ENCODE measurements around the gene PLPPR3.

The PLPPR3 gene

DNA sequence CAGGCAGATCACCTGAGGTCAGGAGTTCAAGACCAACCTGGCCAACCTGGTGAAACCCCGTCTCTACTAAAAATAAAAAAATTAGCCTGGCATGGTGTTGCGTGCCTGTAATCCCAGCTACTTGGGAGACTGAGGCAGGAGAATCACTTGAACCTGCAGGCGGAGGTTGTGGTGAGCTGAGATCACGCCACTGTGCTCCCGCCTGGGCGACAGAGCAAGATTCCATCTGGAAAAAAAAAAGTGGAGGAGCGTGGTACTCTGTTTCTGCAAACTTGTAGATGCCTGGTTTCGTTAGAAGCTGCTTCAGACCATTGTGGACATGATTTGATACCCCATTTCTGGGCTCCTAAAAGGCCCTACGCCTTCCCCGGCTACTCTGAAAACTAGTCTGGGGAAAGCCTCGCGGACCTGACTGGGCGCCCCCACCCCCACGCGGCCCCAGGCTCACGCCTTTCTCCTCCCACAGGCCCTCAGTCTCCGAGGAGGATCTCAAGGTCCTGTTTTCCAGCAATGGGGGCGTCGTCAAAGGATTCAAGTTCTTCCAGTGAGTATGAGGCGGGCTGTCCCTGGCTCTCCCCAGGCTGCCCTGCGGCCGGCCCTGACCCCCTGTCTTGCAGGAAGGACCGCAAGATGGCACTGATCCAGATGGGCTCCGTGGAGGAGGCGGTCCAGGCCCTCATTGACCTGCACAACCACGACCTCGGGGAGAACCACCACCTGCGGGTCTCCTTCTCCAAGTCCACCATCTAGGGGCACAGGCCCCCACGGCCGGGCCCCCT, 11.5 kb downstream of the PLPPR3 start:
- no peak for DNase-seq (ENCODE audit: low spot score)

DNA sequence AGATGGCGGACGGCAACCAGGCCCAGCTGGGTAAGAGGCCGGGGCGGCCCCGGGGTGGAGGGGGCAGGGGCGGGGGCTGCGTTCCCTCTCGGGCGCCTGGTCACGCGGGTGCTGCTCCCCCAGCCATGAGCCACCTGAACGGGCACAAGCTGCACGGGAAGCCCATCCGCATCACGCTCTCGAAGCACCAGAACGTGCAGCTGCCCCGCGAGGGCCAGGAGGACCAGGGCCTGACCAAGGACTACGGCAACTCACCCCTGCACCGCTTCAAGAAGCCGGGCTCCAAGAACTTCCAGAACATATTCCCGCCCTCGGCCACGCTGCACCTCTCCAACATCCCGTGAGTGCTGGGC, 13.4 kb downstream of the PLPPR3 start:
- no peak for DNase-seq (ENCODE audit: low spot score)

DNA sequence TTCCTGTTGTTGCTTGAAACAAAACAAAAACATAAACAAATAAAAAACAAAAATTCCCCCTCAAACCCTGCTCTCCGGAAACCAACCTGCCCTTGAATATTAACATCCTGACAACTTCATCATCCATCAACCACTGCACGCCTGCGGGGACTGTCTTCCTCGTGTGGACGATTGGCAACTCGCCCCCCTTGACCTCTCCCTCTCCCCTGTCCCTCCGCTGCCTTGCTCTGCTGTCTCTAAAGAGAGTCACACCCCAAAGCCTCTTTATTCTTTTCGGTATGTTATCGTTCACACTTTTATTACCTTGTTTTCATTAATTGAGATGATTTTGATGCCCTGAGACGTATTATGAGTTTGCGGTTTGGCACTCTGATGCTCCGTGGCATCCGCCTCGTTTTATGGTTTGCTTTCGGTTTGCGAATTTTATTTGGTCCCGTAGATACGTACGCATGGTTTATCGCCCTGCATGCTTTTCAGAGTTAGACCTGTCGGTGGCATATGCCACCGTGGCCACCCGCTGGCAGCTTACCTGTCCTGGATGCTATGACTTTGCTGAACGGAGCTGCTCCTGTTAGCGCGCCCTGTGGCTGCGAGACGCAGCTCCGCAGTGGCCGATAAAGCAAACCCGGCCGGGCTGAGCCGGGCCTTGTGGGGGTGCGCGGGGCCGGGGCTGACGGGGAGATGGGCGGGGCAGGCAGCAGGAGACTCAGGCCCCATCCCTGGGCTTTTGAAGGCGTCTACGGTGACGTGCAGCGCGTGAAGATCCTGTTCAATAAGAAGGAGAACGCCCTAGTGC, 13.9 kb downstream of the PLPPR3 start:
- no peak for DNase-seq (ENCODE audit: low spot score)

DNA sequence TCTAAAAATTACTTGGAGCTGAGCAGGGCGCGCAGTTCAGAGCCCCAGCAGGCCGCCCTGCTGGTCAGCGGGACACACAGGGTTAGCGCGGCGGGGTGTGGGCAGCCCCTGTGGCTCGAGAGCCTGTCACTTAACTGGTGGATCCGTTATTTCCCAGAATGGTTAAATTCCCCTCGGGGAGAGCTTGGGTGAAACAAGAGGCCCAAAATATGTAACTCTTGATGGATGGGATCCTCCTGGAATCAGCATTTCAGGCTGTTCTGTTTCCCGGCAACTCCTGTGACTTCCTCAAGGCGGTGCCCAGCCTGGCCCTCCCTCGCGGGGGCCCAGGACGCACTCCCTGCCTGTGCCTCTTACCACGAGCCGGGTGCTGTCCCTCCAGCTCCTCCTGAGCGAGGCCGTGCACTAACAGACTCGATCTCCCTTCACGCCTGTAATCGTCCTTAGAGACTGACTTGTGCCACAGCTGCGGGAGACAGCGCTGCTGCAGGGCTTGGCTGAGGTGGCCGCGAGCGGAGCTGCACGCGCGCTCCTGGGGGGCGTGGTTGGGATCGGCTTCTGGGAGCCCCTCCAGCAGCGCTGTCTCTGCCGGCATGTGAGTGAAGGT, 14.8 kb downstream of the PLPPR3 start:
- no peak for DNase-seq (ENCODE audit: low spot score)

DNA sequence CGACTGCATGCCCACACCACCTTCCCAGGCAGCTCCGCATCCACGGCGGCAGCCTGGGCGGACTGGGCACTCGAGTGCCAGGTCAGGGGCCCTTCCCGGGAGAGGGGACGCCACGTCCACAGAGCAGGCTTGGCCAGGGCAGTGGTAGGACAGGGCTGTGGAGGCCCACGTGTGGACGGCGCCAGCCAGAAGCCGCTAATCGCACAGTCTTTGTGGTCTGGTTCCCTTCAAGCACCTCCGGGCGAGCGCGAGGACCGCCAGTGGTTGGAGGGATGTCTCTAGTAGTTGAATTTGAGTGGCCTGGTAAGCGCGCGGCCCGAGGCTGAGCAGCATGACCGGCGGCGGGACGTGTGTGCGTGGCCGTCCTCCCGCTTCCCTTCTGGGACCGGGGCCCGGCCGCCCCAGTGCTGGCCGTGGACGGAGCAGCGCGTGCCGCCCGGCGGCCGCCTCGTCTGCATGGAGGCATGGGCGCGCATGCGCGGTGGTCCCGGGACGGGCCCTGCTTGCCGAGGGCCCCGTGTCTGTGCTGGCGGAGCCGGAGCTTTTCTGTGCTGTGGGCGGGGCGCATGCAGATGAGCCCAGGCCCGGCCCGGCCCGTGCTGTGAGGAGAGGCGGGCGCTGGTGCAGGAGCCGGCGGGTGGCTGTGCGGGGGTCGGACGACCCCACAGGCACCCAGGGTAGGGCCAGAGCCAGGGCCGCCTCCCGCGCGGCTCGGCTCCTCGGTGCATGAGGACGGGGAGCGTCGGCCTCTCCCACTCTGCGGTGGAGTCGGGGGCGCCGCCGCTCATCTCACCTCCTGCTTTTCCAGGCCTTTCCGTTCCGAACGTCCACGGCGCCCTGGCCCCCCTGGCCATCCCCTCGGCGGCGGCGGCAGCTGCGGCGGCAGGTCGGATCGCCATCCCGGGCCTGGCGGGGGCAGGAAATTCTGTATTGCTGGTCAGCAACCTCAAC, 15.9 kb downstream of the PLPPR3 start:
- DNase-seq (ENCODE audit: low spot score) = no peak

DNA sequence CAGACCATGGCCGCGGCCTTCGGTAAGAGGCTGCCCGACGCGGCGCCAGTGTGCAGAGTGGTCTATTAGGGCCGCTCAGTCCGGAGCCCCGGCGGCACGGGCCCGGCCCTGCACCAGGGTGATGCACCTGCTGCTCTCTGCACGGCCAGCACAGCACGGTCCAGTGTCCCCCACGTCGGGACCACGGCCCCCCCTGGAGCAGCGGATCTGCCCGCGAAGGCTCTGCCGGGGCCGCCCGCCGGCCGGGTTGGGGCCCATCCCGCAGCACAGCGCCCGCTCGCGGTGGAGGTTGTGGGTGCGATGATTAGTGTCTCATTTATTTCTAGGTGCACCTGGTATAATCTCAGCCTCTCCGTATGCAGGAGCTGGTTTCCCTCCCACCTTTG, 16.6 kb downstream of the PLPPR3 start:
- DNase-seq (ENCODE audit: low spot score) = no peak

DNA sequence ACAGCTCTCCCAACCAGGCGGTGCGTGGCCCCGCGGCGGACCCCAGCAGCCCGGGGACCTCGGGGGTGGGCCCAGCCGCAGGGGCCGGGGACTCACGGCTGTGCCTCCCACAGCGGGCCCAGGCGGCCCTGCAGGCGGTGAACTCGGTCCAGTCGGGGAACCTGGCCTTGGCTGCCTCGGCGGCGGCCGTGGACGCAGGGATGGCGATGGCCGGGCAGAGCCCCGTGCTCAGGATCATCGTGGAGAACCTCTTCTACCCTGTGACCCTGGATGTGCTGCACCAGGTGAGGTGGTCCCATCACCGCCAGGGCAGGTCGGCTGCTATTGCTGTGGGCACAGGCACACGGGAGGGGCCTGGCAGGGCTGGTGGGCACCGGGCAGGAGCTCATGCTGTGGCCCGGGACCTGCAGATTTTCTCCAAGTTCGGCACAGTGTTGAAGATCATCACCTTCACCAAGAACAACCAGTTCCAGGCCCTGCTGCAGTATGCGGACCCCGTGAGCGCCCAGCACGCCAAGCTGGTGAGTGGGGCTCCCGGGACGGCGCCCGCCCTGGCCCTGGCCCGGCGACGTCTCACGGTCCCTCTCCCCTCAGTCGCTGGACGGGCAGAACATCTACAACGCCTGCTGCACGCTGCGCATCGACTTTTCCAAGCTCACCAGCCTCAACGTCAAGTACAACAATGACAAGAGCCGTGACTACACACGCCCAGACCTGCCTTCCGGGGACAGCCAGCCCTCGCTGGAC, 17.2 kb downstream of the PLPPR3 start:
- DNase-seq (ENCODE audit: low spot score) = no peak

DNA sequence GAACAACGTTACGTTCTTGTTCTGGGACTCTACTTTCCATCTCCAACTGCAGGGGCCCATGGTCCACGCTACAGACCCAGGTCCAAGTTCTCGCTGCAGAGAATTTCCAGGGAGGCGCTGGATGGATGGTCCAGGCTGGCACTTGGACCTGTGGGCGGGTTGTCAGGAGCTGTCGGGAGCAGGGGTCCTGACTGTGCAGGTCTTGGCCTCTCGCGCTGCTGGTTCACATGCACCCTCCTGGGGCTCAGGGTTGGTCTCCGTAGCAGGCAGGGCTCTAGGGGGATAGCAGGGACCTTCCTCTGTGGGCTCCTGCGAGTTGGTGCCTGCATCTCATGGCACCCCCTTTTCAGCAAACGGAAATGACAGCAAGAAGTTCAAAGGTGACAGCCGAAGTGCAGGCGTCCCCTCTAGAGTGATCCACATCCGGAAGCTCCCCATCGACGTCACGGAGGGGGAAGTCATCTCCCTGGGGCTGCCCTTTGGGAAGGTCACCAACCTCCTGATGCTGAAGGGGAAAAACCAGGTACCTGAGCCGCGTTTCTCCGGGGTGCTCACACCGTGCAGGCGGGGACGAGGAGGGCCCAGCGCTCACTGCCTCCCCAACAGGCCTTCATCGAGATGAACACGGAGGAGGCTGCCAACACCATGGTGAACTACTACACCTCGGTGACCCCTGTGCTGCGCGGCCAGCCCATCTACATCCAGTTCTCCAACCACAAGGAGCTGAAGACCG, 17.9 kb downstream of the PLPPR3 start:
- no peak for DNase-seq (ENCODE audit: low spot score)

DNA sequence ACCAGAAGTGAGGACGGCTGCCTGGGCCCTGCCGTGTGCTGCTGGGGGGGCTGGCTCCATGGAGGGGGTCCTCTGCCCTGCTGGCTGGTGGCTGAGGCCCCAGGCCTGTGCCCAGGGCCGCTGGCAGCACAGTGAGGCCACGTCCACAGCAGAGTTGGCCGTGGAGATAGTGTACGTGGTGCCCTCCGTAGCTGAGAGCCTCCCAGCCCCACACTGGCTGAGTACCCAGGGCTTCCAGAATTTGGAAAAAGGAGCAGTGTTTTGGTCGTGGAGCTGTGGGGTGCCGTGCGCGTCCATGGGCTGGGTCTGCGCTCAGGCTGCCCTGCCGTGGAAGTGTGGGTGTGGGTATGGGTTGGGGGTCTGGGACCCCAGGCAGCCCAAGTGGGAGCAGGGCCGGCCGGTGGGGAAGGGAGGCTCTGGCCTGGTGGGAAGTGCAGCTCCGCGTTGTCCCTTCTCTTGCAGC, 18.6 kb downstream of the PLPPR3 start:
- DNase-seq (ENCODE audit: low spot score) = no peak

DNA sequence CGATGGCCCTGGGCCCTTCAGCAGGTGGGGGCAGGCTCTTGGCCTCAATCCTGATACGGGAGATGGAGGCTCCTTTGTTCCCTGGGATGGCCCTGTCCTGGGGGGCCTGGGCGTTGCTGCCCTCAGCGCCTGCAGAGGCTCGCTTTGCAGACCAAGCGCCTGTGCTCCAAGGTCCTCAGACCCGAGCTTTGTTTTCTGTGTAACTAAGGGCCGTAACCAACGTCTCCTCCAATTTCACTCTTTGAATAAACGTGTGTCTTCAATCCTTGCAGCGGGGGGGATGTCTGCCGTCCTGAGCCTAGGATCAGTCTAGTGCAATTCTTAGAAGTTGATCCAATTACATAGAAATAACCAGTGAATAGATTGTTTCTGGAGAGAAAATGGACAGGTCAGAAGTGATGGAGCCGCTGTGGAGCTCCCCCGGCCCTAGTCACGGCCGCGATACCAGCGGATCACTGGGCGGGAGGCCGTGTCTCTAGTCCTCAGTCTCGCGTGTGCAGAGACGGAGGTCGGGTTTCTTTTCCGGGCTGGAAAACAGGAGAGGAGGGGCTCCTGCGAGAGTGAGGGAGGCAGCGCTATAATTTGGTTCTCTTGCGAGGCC, 19.2 kb downstream of the PLPPR3 start:
- DNase-seq (ENCODE audit: low spot score) = no peak

DNA sequence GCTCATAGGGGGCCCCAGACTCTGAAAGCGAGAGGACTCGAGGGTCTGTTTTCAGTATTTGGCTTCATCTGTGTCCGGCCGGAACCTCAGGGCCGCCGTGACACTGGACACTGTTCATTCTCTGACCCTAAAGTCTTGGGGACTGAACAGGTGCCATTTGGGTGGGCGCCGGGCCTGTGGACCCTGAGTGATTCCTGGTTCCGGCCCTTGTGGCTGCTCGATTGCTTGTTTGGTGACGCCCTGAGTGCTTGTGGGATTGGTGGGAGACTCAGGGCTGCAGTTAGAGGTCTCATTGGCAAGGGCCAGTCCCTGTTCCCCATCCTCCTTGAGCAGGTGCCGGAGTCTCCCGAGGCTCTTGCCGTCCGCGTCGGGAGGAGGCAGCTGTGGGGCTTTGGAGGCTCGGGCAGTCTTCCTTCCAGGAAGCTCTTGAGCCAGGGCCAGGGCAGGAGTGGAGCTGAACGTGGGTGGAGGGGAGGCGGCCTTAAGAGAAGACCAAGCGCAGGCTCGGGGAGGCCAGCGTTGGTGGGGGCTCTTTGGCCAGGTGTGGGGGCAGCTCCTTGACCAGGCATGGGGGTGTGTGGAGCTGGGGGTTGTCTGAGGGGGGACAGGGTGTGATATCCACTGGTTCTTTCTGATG, 19.8 kb downstream of the PLPPR3 start:
- DNase-seq (ENCODE audit: low spot score) = no peak

DNA sequence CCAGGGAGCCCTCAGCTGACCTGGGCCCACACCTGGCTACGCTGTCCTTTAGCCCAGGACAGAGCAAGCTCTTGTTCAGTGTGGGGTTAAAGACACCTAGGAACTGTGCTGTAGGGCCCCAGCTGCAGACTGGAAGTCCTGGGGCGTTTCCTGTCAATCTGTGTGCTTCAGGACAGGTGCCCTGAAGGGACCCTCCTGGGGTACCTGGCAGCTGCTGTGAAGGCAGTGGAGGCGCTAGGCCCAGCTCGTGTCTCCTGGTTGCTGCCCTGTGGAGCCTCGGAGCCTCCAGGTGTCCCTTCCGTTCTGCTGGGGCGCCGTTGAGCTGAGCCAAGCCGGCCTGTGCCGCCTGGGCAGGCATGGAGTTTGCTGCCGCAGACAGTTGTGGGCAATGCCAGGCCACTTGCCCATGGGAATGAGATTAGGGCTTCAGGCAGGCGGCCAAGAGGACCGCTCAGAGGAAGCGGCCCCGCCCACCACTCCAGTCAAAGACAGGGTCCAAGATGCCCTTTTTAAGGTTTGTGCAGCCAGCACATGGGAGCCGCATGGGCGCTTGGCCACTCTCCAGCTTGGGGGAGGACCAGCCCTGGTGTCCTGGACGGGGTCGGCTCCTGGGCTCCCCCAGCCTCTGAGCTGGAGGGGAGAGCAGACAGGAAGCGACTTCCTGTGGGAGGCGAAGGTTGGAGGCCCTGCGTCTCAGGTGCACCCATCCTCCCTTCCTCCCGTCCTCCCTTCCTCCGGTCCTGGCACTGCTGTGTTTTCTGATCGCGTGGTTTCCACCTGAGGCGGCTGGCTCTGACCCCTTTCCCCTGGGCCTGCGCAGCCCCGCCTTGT, 20.5 kb downstream of the PLPPR3 start:
- DNase-seq (ENCODE audit: low spot score) = no peak

DNA sequence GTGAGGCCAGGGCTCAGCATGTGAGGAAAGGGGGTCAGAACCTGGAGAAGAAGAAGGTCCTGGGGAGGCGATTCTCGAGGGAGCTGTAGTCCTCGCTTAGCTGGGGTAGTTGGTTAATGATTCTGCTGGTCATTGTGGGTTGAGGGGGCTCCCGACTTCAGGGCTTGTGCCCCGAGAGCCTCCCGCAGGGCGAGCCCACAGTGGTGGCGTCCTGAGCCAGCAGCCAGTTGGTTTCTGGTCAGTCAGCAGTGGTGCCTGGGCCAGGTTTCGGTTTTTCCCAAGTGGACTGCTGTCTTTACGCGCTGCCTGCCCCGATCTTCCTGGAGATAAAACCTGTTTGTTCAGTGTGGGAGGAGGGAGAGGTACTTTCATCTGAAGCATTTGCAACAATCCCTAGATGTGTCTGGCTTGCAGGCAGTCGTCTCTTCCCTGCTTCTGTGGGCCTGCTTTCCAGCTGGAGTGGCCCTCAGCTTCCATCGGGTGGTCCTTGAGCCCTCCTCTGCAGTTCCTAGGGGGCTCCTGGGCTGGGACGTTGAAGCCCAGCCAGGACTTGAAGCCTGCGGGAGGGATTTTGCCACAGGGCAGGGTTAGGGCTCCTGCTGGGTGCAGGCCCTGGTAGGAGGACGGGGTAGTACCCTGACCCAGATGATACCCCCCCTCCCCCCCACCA, 21.3 kb downstream of the PLPPR3 start:
- no peak for DNase-seq (ENCODE audit: low spot score)

DNA sequence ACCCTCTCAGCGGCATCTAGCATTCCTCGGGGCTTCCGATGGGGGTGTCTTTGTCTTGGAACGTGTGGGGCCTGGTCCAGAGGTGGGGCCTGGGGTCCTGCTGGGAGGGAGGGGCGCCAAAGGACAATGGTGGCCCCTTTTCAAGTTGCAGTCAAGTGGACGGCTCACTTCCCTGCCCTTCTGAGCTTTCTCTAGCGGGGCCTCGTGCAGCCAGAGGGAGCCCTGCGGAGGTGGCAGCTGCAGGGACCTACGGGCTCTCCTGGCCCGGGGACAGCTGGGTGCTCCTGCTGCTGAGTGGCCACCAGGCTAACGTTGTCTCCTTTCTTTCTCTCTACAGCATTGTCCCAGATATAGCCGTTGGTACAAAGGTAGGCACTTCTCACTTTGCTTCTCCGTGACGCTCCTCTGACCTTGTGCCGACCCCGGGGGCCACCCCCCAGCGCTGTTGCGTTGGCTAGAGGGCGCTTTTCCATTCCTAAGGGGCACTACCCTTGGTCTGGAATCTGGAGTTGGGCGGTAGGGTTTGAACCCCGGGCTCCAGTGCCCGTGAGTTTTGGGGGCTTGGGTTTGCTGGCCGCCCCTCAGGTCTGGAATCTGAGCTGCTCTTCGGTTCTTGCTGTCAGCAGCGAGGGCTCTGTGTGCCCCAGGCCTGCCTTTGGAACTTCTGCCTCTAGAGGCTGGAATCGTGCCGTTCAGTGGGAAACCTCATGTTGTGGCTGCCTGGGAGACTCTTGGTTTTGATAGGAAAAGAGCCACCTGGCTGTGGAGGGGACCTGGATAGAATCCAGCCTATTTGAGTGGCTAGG, 22.5 kb downstream of the PLPPR3 start:
- DNase-seq (ENCODE audit: low spot score) = no peak

DNA sequence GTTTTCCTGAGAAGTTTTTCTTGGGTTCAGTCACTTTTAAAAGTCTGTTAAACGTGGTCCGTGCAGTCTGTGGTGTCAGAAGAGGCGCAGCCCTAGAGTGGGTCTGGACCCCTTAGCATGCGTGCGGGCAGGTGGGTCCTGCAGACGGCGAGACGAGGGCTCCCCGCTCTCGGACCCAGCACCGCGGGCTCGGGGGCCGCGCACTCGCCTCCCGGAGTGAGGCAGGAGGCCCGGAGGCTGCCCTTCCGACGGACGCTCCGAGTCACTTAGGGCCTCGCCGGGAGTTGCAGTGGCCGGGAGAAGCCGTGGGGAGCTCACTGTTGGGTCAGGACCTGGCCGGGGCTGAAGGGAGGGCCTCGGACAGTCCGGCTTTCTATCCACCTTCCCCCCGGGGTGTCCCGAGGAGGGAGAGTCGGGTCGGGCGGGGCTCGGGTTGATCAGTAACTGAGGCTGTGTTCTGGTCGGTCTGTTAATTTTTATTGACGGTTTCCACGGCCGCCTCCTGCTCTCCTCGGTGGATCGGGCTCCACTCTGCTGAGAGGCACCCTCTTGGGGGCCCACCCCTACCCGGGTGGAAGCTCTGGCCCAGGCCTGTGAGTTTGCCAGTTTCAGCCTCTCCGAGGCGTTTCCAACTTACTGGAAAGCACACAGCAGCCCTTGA, 23.2 kb downstream of the PLPPR3 start:
- no peak for DNase-seq (ENCODE audit: low spot score)

DNA sequence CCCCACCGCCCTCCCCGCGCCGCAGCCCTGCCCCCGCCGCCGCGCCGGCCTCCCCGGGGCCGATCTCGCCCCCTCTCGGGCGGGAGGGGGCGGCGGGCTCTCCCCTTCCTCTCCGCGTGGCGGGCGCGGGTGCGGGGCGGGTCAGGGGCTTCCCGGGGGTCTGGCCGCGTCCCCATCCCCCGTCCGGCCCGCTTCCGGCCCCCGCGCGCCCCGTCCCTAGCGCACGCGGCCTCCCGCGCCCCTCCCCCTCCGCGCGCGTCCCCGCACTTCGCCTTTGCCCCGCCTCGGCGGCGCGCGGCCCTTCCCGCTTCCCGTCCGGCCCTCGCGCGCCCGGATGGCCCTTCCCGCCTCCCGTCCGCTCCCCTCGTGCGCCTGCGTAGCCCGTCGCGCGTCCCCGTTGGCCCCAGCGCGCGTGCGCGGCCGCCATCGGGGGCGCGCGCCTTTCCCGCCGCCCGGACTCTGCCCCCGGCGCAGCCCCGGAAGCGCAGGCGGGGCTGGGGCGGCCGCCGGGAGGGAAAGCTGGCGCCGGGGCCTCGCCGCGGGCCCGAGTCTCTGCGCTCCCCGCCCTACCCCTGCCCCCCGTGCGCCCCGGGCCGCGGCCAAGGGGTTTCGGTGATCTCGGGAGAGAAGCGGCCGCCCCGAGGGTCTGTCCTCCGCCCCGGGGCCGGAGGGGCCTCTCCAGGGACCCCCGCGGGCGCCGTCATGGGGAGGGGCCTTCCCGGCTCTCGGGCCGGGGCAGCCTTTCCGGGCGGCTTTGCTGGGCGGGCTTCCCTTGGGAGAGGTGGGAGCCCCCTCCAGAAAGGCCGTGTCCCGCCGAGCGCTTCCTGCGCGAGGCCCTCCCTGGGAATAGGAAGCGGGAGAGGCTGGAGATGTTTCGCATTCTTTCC, 24.0 kb downstream of the PLPPR3 start:
- DNase-seq (ENCODE audit: low spot score) = peak; percentile 94
